Activated naive CD4-positive, alpha-beta T cell treated with anti-CD3 and anti-CD28 coated beads, Interleukin-2, amount 10 ng/mL, durations not matched to agents 7 days and 5 days (primary cell): Measurements from ENCODE around the gene AKIP1.
"Not testable (repeated sequence)": the region's sequence is repeated elsewhere in the genome, so short reads cannot be mapped to it uniquely, and the experiment has no call there.

ENCODE experiments used
- CTCF ChIA-PET: fragments of 350-600 bp; sonication (Branson Sonifier 250); formaldehyde crosslinking; loops from one replicate; lab custom pipeline; 2021; ENCODE audit warnings: antibody characterized with exemption; lab: Charles Lee
- DNase-seq: peaks from one replicate; pipeline ENCODE4 v3.0.0-alpha.2; 2020
- H3K27ac Mint-ChIP-seq: one replicate; pipeline ENCODE4 v1.8.0; 2021; ENCODE audit warnings: mild to moderate bottlenecking, moderate library complexity, mixed read lengths
- H3K27me3 Mint-ChIP-seq: one replicate; pipeline ENCODE4 v1.8.0; 2021; ENCODE audit warnings: mild to moderate bottlenecking, mixed read lengths
- H3K36me3 Mint-ChIP-seq: one replicate; pipeline ENCODE4 v1.8.0; 2021; ENCODE audit warnings: mixed read lengths
- H3K4me1 Mint-ChIP-seq: one replicate; pipeline ENCODE4 v1.8.0; 2021; ENCODE audit warnings: mixed read lengths
- H3K4me3 Mint-ChIP-seq: one replicate; pipeline ENCODE4 v1.8.0; 2021; ENCODE audit warnings: mild to moderate bottlenecking, moderate library complexity, mixed read lengths
- H3K9me3 Mint-ChIP-seq: one replicate; pipeline ENCODE4 v1.8.0; 2021; ENCODE audit warnings: mixed read lengths

AKIP1 gene, protein sequence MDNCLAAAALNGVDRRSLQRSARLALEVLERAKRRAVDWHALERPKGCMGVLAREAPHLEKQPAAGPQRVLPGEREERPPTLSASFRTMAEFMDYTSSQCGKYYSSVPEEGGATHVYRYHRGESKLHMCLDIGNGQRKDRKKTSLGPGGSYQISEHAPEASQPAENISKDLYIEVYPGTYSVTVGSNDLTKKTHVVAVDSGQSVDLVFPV

GRCh38 chr11:8911029-8911823 lies at the start of gene AKIP1:
Gene AKIP1 (plus strand): TSS chr11:8911189. CDS start chr11:8911450, 261 bp downstream.
- peak; percentile 89 for DNase-seq
- Mint-ChIP-seq H3K9me3 (no peaks in the 10 kb centered on the region), H3K36me3 (peaks cover 5% of the 10 kb centered on the region), H3K27ac (peak within 1 kb of the TSS; percentile 85), H3K4me3 (peak within 1 kb of the TSS; percentile 93), H3K27me3 (peaks cover 20% of the 10 kb centered on the region), H3K4me1 (peaks cover 48% of the 10 kb centered on the region)
- CTCF ChIA-PET, result interaction anchor here (1.0 to 1.9 kb wide), 2 partner anchors 48 to 98 kb away, joined by 3 to 8 read pairs; no protein-coding TSS in a partner anchor

DNA sequence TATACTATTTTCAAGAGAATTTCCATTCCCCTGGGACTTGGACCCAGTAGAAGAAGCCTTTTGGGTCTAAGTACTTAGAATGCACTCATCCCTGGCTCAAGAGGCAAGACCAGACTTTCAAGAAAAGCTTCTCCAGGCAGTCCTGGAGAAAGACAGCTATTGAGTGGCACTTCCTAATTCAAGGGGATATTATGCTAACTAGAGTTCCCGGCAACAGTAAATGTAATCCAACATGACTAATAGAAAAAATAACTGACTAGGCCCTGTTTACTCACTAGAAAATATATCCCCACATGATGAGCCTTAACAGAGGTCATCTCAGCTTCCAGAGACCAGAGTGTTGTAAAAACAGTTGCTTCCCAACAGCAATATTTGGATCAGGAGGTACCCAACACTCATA lies 47.2 kb upstream of the AKIP1 start:
- H3K4me3 Mint-ChIP-seq, result no peak overlapping the region
- no peak overlapping the region for H3K27ac Mint-ChIP-seq
- no peaks in the 10 kb centered on the region for H3K4me1 Mint-ChIP-seq
- CTCF ChIA-PET, result no interaction called here
- H3K36me3 Mint-ChIP-seq, result no peaks in the 10 kb centered on the region
- H3K9me3 Mint-ChIP-seq, result no peaks in the 10 kb centered on the region
- no peak for DNase-seq
- H3K27me3 Mint-ChIP-seq, result peaks cover 42% of the 10 kb centered on the region

- no peaks in the 10 kb centered on the region for H3K9me3 Mint-ChIP-seq
- no peak overlapping the region for H3K27ac Mint-ChIP-seq
- no peaks in the 10 kb centered on the region for H3K36me3 Mint-ChIP-seq
- no peak for DNase-seq
- no peak overlapping the region for H3K4me3 Mint-ChIP-seq
- peaks cover 2% of the 10 kb centered on the region for H3K4me1 Mint-ChIP-seq
- peaks cover 55% of the 10 kb centered on the region for H3K27me3 Mint-ChIP-seq
- CTCF ChIA-PET, result no interaction called here
Measured at GRCh38 chr11:8865304-8865703, 45.7 kb upstream of the AKIP1 start.

GRCh38 chr11:8867035-8867434 lies 44.0 kb upstream of the AKIP1 start:
- no peak overlapping the region for H3K27ac Mint-ChIP-seq
- H3K4me3 Mint-ChIP-seq, result no peak overlapping the region
- CTCF ChIA-PET, result no interaction called here

GRCh38 chr11:8867931-8868631 lies 42.9 kb upstream of the AKIP1 start:
- H3K27ac Mint-ChIP-seq, result no peak overlapping the region
- no peaks in the 10 kb centered on the region for H3K9me3 Mint-ChIP-seq
- peaks cover 69% of the 10 kb centered on the region for H3K27me3 Mint-ChIP-seq
- no peak overlapping the region for H3K4me3 Mint-ChIP-seq
- CTCF ChIA-PET, result interaction anchor here (1.5 kb wide), 1 partner anchor 91 kb away, joined by 4 read pairs; no protein-coding TSS in a partner anchor
- no peaks in the 10 kb centered on the region for H3K36me3 Mint-ChIP-seq
- DNase-seq, result no peak
- peaks cover 7% of the 10 kb centered on the region for H3K4me1 Mint-ChIP-seq

More at GRCh38 chr11:8867035-8867434, 44.0 kb upstream of the AKIP1 start:
- no peak for DNase-seq
- Mint-ChIP-seq H3K9me3 (no peaks in the 10 kb centered on the region), H3K4me1 (peaks cover 7% of the 10 kb centered on the region), H3K27me3 (peaks cover 71% of the 10 kb centered on the region), H3K36me3 (no peaks in the 10 kb centered on the region)

- peak; percentile 46 for DNase-seq
- H3K27me3 Mint-ChIP-seq, result peaks cover 72% of the 10 kb centered on the region
- peak overlapping the region; percentile 74 for H3K4me3 Mint-ChIP-seq
- no peak overlapping the region for H3K27ac Mint-ChIP-seq
- H3K4me1 Mint-ChIP-seq, result peaks cover 16% of the 10 kb centered on the region
- no peaks in the 10 kb centered on the region for H3K9me3 Mint-ChIP-seq
- no peaks in the 10 kb centered on the region for H3K36me3 Mint-ChIP-seq
- CTCF ChIA-PET, result no interaction called here
Measured at GRCh38 chr11:8870411-8871170, 40.4 kb upstream of the AKIP1 start.

GRCh38 chr11:8871171-8871775 lies 39.7 kb upstream of the AKIP1 start:
- Mint-ChIP-seq H3K27me3 (peaks cover 72% of the 10 kb centered on the region), H3K27ac (no peak overlapping the region), H3K4me3 (peak overlapping the region; percentile 61), H3K36me3 (no peaks in the 10 kb centered on the region), H3K4me1 (peaks cover 16% of the 10 kb centered on the region), H3K9me3 (no peaks in the 10 kb centered on the region)
- no peak for DNase-seq
- CTCF ChIA-PET, result no interaction called here

DNA sequence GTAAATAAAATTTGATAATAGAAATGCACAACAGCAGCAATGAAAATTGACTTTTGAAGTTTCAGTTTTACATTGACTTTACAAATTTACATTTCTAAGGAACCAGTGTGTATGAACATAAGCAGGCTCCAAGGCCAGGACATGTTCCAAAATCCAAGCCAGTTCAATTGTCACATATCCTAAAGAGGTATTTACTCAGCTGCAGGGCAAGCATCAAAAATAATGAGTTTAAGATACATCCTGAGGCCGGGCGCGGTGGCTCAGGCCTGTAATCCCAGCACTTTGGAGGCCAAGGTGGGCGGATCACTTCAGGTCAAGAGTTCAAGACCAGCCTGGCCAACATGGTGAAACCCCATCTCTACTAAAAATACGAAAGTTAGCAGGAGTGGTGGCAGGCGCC lies 39.0 kb upstream of the AKIP1 start:
- peak overlapping the region; percentile 61 for H3K4me3 Mint-ChIP-seq
- no peak overlapping the region for H3K27ac Mint-ChIP-seq
- DNase-seq, result no peak
- peaks cover 16% of the 10 kb centered on the region for H3K4me1 Mint-ChIP-seq
- no peaks in the 10 kb centered on the region for H3K36me3 Mint-ChIP-seq
- peaks cover 73% of the 10 kb centered on the region for H3K27me3 Mint-ChIP-seq
- no peaks in the 10 kb centered on the region for H3K9me3 Mint-ChIP-seq
- CTCF ChIA-PET, result no interaction called here

GRCh38 chr11:8873741-8874405 lies 37.1 kb upstream of the AKIP1 start:
- Mint-ChIP-seq H3K4me3 (no peak overlapping the region), H3K4me1 (peaks cover 16% of the 10 kb centered on the region), H3K9me3 (no peaks in the 10 kb centered on the region), H3K36me3 (no peaks in the 10 kb centered on the region), H3K27ac (no peak overlapping the region), H3K27me3 (peaks cover 59% of the 10 kb centered on the region)
- CTCF ChIA-PET, result no interaction called here
- DNase-seq, result peak; percentile 29

GRCh38 chr11:8878771-8879170 lies 32.2 kb upstream of the AKIP1 start:
- Mint-ChIP-seq H3K27ac (no peak overlapping the region), H3K4me1 (peaks cover 6% of the 10 kb centered on the region), H3K36me3 (no peaks in the 10 kb centered on the region), H3K27me3 (peaks cover 43% of the 10 kb centered on the region), H3K4me3 (no peak overlapping the region), H3K9me3 (no peaks in the 10 kb centered on the region)
- CTCF ChIA-PET, result no interaction called here
- no peak for DNase-seq

DNA sequence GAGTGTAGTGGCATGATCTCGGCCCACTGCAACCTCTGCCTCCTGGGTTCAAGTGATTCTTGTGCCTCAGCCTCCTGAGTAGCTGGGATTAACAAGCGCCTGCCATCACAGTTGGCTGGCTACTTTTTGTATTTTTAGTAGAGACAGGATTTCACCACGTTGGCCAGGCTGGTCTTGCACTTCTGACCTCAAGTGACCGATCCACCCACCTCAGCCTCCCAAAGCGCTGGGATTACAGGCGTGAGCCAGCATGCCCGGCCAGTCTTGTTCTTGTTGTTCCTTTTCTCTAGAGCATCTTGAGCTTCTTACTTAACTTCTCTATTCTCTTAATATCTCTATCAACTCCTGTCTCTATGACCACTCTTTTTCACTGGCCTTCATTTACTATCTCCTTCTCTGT lies 29.4 kb upstream of the AKIP1 start:
- H3K4me1 Mint-ChIP-seq, H3K27ac Mint-ChIP-seq, H3K9me3 Mint-ChIP-seq, DNase-seq, H3K4me3 Mint-ChIP-seq, H3K36me3 Mint-ChIP-seq: not testable (repeated sequence)
- CTCF ChIA-PET, result interaction anchor here (0.7 kb wide), 1 partner anchor 53 kb away, joined by 3 read pairs; no protein-coding TSS in a partner anchor
- peaks cover 28% of the 10 kb centered on the region for H3K27me3 Mint-ChIP-seq

DNA sequence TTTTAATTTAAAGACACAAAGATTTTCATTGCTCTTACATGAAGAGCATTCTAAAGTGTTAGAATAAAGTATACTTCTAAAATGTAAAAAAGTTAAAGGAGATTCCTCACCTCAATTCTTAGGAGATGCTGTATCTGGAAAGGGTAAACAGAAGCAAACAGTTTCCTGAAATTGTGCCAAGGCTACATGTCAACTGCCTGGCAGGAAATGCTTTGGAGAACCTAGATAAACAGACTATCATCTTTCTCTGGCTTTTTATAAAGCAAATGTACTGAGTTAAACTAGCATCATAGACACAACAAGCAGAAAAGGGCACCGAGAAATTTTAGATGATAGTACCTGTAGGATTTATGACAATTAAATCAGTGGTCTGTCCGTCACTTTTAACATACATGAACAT lies 24.7 kb upstream of the AKIP1 start:
- Mint-ChIP-seq H3K4me3 (no peak overlapping the region), H3K4me1 (no peaks in the 10 kb centered on the region), H3K36me3 (no peaks in the 10 kb centered on the region), H3K9me3 (peaks cover 6% of the 10 kb centered on the region), H3K27ac (no peak overlapping the region), H3K27me3 (peaks cover 25% of the 10 kb centered on the region)
- DNase-seq, result no peak
- CTCF ChIA-PET, result no interaction called here

GRCh38 chr11:8891185-8891584 lies 19.8 kb upstream of the AKIP1 start:
- H3K36me3 Mint-ChIP-seq, H3K27ac Mint-ChIP-seq, CTCF ChIA-PET, DNase-seq, H3K9me3 Mint-ChIP-seq, H3K4me3 Mint-ChIP-seq, H3K4me1 Mint-ChIP-seq: not testable (repeated sequence)
- H3K27me3 Mint-ChIP-seq, result peaks cover 15% of the 10 kb centered on the region
